ENCODE measurements around the gene JUNB. TPM values are rescaled to one million over a fixed set of nuclear protein-coding genes. Genes with fewer than 3 reads are reported as not detected.

The JUNB gene
- polyA plus RNA-seq, 1 of the 3 experiments (the other 2 are of a cell fraction), result 224 TPM

- no peaks in the 10 kb centered on the region for H3K36me3 ChIP-seq (replicated peaks in 1 of 2; ENCODE audit: control insufficient read depth in 1 of 2, insufficient read depth in 2 of 2, low read length in 1 of 2)
- peak; percentile 55 for DNase-seq
- ChIA-PET POLR2A (interaction anchor here (1.3 kb wide), 1 partner anchor 52 kb away, joined by 4 read pairs; the partner anchor contains the start of gene GCDH), CTCF (interaction anchor here (0.6 to 3.1 kb wide), 15 partner anchors 8 to 1690 kb away, joined by 3 to 19 read pairs (median 4); partner anchors contain the start of gene THSD8)
- H3K4me2 ChIP-seq, result peak overlapping the region; percentile 87
- peaks cover 0 to 45% of the 10 kb centered on the region in 2 experiments; a peak in 1 of 4 replicates for H3K4me1 ChIP-seq (ENCODE audit: control insufficient read depth in 1 of 2, insufficient read depth in 2 of 2, low read depth in 1 of 2, low read length in 1 of 2)
- no peaks in the 10 kb centered on the region for H3K9me2 ChIP-seq
- H3K79me2 ChIP-seq (ENCODE audit: insufficient read depth), result no peaks in the 10 kb centered on the region
- peak overlapping the region in 1 of 2 experiments; percentile 76; a peak in 2 of 4 replicates for H3K27ac ChIP-seq (ENCODE audit: low read depth in 2 of 2, low read length in 1 of 2)
- peaks cover 30% of the 10 kb centered on the region for H3F3A ChIP-seq (replicated peaks; ENCODE audit: insufficient read depth)
- H3K9me3 ChIP-seq, result no peaks in the 10 kb centered on the region
- H3K27me3 ChIP-seq (ENCODE audit: insufficient read depth), result no peaks in the 10 kb centered on the region
- H2AFZ ChIP-seq (ENCODE audit: low read depth), result no peak overlapping the region
- H3K4me3 ChIP-seq (ENCODE audit: low read depth in 2 of 2, low read length in 1 of 2), result peak overlapping the region; percentile 73 to 81
- TF ChIP-seq GATA2 (CRISPR knock-in tag; IDR thresholded peaks at IDR 0.05) (no peak), FOXM1 (IDR thresholded peaks at IDR 0.05; ENCODE audit: low read depth) (no peak), REST (IDR thresholded peaks at IDR 0.05; ENCODE audit: low read depth, low read length) (no peak), MXI1 (IDR thresholded peaks at IDR 0.05; ENCODE audit: low read depth, low read length) (peak; percentile 73; the same call in 1 of the 2 replicates), TAF1 (IDR thresholded peaks at IDR 0.05; ENCODE audit: borderline replicate concordance, low read depth, low read length) (no peak), RXRA (IDR thresholded peaks at IDR 0.05; ENCODE audit: borderline replicate concordance, low read depth) (no peak), YY1 (IDR thresholded peaks at IDR 0.05; ENCODE audit: low read depth) (no peak)
- TF ChIP-seq, protein P1, sequence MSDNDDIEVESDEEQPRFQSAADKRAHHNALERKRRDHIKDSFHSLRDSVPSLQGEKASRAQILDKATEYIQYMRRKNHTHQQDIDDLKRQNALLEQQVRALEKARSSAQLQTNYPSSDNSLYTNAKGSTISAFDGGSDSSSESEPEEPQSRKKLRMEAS (IDR thresholded peaks at IDR 0.05; ENCODE audit: low read depth), result 0 out of 2 replicates have a peak, but pooled peaks have one; percentile 37
- 30% methylated on average over 21 of the region's 21 CpGs for WGBS (ENCODE audit: low lambda C conversion rate)
- no peaks in the 10 kb centered on the region for H4K20me1 ChIP-seq (ENCODE audit: insufficient read depth)
- H3K9ac ChIP-seq, result peak overlapping the region; percentile 43; the same call in 1 of the 2 replicates
These were observed 47.8 kb downstream of the JUNB start for GRCh38 chr19:12838886-12839756.

All from SK-N-SH (cell line).